Stomach (tissue), 9 donors: ENCODE data around the gene BCHE. TPM values are rescaled to one million over a fixed set of nuclear protein-coding genes. Genes with fewer than 3 reads are reported as not detected.
A peak's percentile ranks its signal among the peaks of the same experiment; 100 is the strongest.

Source experiments
- DNase-seq, 2 donors: peaks; one replicate each; pipeline versions ENCODE4 v3.0.0 to v3.0.0-alpha.2; 2013 to 2019
- H3K27ac ChIP-seq, 5 donors: fragments of 200-600 bp in 4 of 5; sonication (generic) in 4 of 5; one replicate each; pipeline ENCODE4 v1.5.1; 2013 to 2019; ENCODE audit warnings: mild to moderate bottlenecking in 1 of 5, moderate library complexity in 1 of 5
- H3K27me3 ChIP-seq, 3 donors: fragments of 200-600 bp; sonication (generic); one replicate each; pipeline ENCODE4 v1.5.1; 2017 to 2019; ENCODE audit warnings: mixed run types in 1 of 3
- H3K36me3 ChIP-seq, 4 donors: fragments of 200-600 bp; sonication (generic); 1 replicate in 3 of 4; 2 replicates in 1 of 4; pipeline ENCODE4 v1.5.1; 2016 to 2019
- H3K4me1 ChIP-seq, 4 donors: fragments of 200-600 bp; sonication (generic); one replicate each; pipeline ENCODE4 v1.5.1; 2016 to 2019
- H3K4me3 ChIP-seq, 4 donors: fragments of 200-600 bp; sonication (generic) in 3 of 4; one replicate each; pipeline ENCODE4 v1.5.1; 2016 to 2019; ENCODE audit warnings: mild to moderate bottlenecking in 1 of 4
- H3K9me3 ChIP-seq, 4 donors: fragments of 200-600 bp; sonication (generic); one replicate each; pipeline ENCODE4 v1.5.1; 2016 to 2019
- EP300 ChIP-seq: sonication (generic); formaldehyde crosslinking; IDR thresholded peaks from one replicate; pipeline ENCODE4 v1.6.1; 2017; ENCODE audit warnings: antibody characterized with exemption
- POLR2A ChIP-seq, 4 donors: fragments of 450-650 bp; IDR thresholded peaks; one replicate each; pipeline ENCODE4 v1.6.1; 2016; ENCODE audit warnings: antibody characterized with exemption in 4 of 4, control low read depth in 2 of 4, mild to moderate bottlenecking in 1 of 4, moderate library complexity in 1 of 4
- POLR2AphosphoS5 ChIP-seq, 3 donors: sonication (generic); formaldehyde crosslinking; IDR thresholded peaks; one replicate each; pipeline ENCODE4 v1.6.1; 2016; ENCODE audit warnings: antibody characterized with exemption in 3 of 3
- WGBS, 5 donors: extraction: QIAGEN DNeasy Blood & Tissue Kit in 3 of 5; methylation state at CpG; one replicate each; pipeline versions ENCODE4 v1.1.5 to v1.1.7; 2013 to 2018; 5-methylcytosine and 5-hydroxymethylcytosine counted together
- intact Hi-C: fragments of 100-400 bp; cut with DNase I; formaldehyde crosslinking; loops from one replicate; pipeline ENCODE4 v1.15.1; 2023; ENCODE audit warnings: low total_unique reads
- polyA plus RNA-seq, 3 donors: library from polyadenylated mRNA; stranded (reverse); fragments of 200-250 nt; gene quantifications; one replicate each; pipeline ENCODE4 v1.2.3, GENCODE V29; 2013
- total RNA-seq, 5 donors: library from RNA; depleted of rRNA; stranded (reverse); fragments of >200 nt; gene quantifications; one replicate each; pipeline versions ENCODE4 v1.1.0 to v1.2.3, GENCODE V29; 2014 to 2016
- TF ChIP-seq, protein P1 (sequence below), 7 experiments: fragments of 450-650 bp in 4 of 7; fragments of 200-600 bp in 3 of 7; sonication (generic) in 3 of 7; IDR thresholded peaks; one replicate each; pipeline ENCODE4 v1.5.1; 2016 to 2019; ENCODE audit warnings: antibody characterized with exemption in 7 of 7, control low read depth in 2 of 7, mild to moderate bottlenecking in 1 of 7
- donor health status: healthy with polysubstance abuse.
- donor health status: Bipolar disorder and iron deficiency.
- donor health status: healthy.

The BCHE gene
- total and polyA plus RNA-seq, 8 donors: 0.31 to 37.8 (median 1.3) TPM; not detected in 1

DNA sequence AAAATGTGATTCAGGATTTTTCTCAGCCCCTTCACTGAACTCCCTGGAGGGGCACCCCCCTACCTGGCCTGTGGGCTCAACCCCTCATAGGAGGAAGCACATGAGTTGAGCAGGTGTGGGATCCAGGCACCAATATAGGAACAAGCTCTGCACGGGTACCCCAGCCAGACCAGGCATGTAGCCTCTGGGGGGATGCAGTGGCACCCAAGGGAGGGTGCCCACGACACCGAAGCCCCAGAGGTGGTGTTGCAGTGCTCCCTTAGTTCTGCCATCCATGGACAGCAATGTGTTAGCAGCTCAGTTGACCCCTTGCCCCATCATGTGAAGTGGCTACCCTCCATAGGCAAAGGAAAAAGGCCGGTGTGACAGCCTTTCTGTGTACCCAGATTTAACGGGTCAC lies 30.9 kb upstream of the BCHE start:
- Histone ChIP-seq H3K4me1 (no peaks in the 10 kb centered on the region), H3K36me3 (no peaks in the 10 kb centered on the region), H3K27me3 (no peaks in the 10 kb centered on the region), H3K27ac (no peak overlapping the region), H3K4me3 (no peak overlapping the region), H3K9me3 (peaks cover 0 to 4% (median 0%) of the 10 kb centered on the region in 4 donors)
- 79 to 94% (median 85%) methylated on average over 3 to 5 of the region's 5 CpGs for WGBS, 5 donors
- intact Hi-C loops: no loop called here
- no peak for TF ChIP-seq POLR2A (IDR thresholded peaks at IDR 0.05)
- no peak for DNase-seq

GRCh38 chr3:165859061-165859460 lies 21.8 kb upstream of the BCHE start:
- H3K27me3 ChIP-seq: no peaks in the 10 kb centered on the region
- intact Hi-C loops: no loop called here
- H3K27ac ChIP-seq: no peak overlapping the region
- no peaks in the 10 kb centered on the region for H3K36me3 ChIP-seq
- H3K4me3 ChIP-seq: no peak overlapping the region
- TF ChIP-seq POLR2A (IDR thresholded peaks at IDR 0.05) (no peak), POLR2AphosphoS5 (IDR thresholded peaks at IDR 0.05) (no peak), EP300 (no peak)
- TF ChIP-seq, protein P1, sequence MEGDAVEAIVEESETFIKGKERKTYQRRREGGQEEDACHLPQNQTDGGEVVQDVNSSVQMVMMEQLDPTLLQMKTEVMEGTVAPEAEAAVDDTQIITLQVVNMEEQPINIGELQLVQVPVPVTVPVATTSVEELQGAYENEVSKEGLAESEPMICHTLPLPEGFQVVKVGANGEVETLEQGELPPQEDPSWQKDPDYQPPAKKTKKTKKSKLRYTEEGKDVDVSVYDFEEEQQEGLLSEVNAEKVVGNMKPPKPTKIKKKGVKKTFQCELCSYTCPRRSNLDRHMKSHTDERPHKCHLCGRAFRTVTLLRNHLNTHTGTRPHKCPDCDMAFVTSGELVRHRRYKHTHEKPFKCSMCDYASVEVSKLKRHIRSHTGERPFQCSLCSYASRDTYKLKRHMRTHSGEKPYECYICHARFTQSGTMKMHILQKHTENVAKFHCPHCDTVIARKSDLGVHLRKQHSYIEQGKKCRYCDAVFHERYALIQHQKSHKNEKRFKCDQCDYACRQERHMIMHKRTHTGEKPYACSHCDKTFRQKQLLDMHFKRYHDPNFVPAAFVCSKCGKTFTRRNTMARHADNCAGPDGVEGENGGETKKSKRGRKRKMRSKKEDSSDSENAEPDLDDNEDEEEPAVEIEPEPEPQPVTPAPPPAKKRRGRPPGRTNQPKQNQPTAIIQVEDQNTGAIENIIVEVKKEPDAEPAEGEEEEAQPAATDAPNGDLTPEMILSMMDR (IDR thresholded peaks at IDR 0.05): no peak
- no peaks in the 10 kb centered on the region for H3K9me3 ChIP-seq
- 38 to 48% (median 43%) methylated on average over 1 of the region's 1 CpG for WGBS, 5 donors
- no peak for DNase-seq
- no peaks in the 10 kb centered on the region for H3K4me1 ChIP-seq

GRCh38 chr3:165855581-165855980 lies 18.4 kb upstream of the BCHE start:
- Histone ChIP-seq H3K27me3 (no peaks in the 10 kb centered on the region), H3K36me3 (no peaks in the 10 kb centered on the region), H3K4me3 (no peak overlapping the region), H3K27ac (no peak overlapping the region), H3K4me1 (no peaks in the 10 kb centered on the region), H3K9me3 (no peaks in the 10 kb centered on the region)
- TF ChIP-seq EP300: no peak
- TF ChIP-seq POLR2A (IDR thresholded peaks at IDR 0.05): no peak
- TF ChIP-seq POLR2AphosphoS5 (IDR thresholded peaks at IDR 0.05): no peak
- TF ChIP-seq, protein P1 (IDR thresholded peaks at IDR 0.05): no peak
- DNase-seq: no peak
- intact Hi-C loops: no loop called here

DNA sequence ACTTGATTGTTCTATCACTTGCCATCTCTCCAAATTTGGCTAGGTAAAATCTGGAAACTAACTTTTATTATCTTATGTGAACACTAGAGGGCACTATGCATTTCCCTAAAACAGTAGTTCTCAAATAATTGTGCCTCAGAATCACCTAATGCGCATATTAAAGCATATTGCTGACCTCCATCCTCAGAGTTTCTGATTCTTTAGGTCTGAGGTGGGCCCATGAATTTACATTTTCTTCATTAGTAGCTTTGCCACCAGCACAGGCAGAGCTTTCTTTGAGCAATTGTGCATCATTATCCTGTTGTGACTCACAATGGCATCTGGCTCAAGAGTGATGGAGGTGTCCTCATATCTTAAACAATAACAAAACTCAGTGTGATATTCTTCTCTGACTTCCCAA lies 17.5 kb upstream of the BCHE start:
- Histone ChIP-seq H3K27me3 (no peaks in the 10 kb centered on the region), H3K4me3 (no peak overlapping the region), H3K4me1 (no peaks in the 10 kb centered on the region), H3K9me3 (no peaks in the 10 kb centered on the region), H3K36me3 (no peaks in the 10 kb centered on the region), H3K27ac (no peak overlapping the region)
- TF ChIP-seq, protein P1 (IDR thresholded peaks at IDR 0.05): peak in 2 of 7 experiments; percentile 17 to 37
- TF ChIP-seq EP300: no peak
- no peak for DNase-seq
- WGBS, 5 donors: 43 to 52% (median 50%) methylated on average over 1 of the region's 1 CpG
- intact Hi-C loops: no loop called here

- TF ChIP-seq POLR2A (IDR thresholded peaks at IDR 0.05) (no peak), POLR2AphosphoS5 (IDR thresholded peaks at IDR 0.05) (no peak), EP300 (no peak)
- TF ChIP-seq, protein P1 (IDR thresholded peaks at IDR 0.05): no peak
- no peak overlapping the region for H3K27ac ChIP-seq
- intact Hi-C loops: no loop called here
Measured at GRCh38 chr3:165852711-165853110, 15.5 kb upstream of the BCHE start.

More at GRCh38 chr3:165852711-165853110, 15.5 kb upstream of the BCHE start:
- peak in 1 of 2 donors; percentile 19 for DNase-seq
- H3K4me3 ChIP-seq: no peak overlapping the region
- no peaks in the 10 kb centered on the region for H3K4me1 ChIP-seq
- H3K27me3 ChIP-seq: no peaks in the 10 kb centered on the region
- no peaks in the 10 kb centered on the region for H3K9me3 ChIP-seq
- H3K36me3 ChIP-seq: no peaks in the 10 kb centered on the region
